Panc1 (cell line): Measurements from ENCODE around the gene PAK6. TPM values are rescaled to one million over a fixed set of nuclear protein-coding genes. Genes with fewer than 3 reads are reported as not detected.

Experiments used
- ATAC-seq: fragments of 200-7000 bp; cut with Tn5 transposase; 2 replicates; pipeline ENCODE4 v1.9.1; 2020; ENCODE audit warnings: mild to moderate bottlenecking, moderate library complexity
- BruUV-seq: library from RNA; stranded (reverse); fragments of 400-500 nt; replicated peaks from 2 replicates; lab custom pipeline; 2021; lab: Mats Ljungman, UMichigan
- CTCF ChIA-PET: fragments of 300-600 bp; sonication (Branson Sonifier 250); formaldehyde crosslinking; loops from one replicate; lab custom pipeline; 2022; ENCODE audit warnings: antibody characterized with exemption; lab: Charles Lee
- POLR2A ChIA-PET: fragments of 300-600 bp; sonication (Branson Sonifier 250); formaldehyde crosslinking; loops from one replicate; lab custom pipeline; 2022; ENCODE audit warnings: antibody characterized with exemption; lab: Charles Lee
- DNase-seq: peaks from one replicate; pipeline ENCODE4 v3.0.0-alpha.2; 2010; ENCODE audit warnings: low read depth, low spot score
- H3K27ac ChIP-seq: 2 replicates; pipeline ENCODE4 v1.5.1; 2011; ENCODE audit warnings: mild to moderate bottlenecking, low read length, inconsistent platforms
- H3K27me3 ChIP-seq: fragments of 200-500 bp; sonication (Bioruptor generic); 2 replicates; pipeline ENCODE4 v1.6.0; 2014; ENCODE audit warnings: low read length, inconsistent platforms; ENCODE audit not compliant: control insufficient read depth, insufficient read depth
- H3K36me3 ChIP-seq: fragments of 200-500 bp; sonication (Bioruptor generic); 2 replicates; pipeline ENCODE4 v1.5.1; 2014; ENCODE audit warnings: inconsistent platforms, mild to moderate bottlenecking, low read length, moderate library complexity; ENCODE audit not compliant: control insufficient read depth, insufficient read depth
- H3K4me1 ChIP-seq: 2 replicates; pipeline ENCODE4 v1.5.1; 2011; ENCODE audit warnings: inconsistent platforms, mild to moderate bottlenecking, low read length, moderate library complexity; ENCODE audit not compliant: control insufficient read depth, insufficient read depth
- H3K4me3 ChIP-seq, 2 experiments: 2 replicates each; pipeline ENCODE4 v1.5.1; 2011 to 2012; ENCODE audit warnings: low read depth in 2 of 2, low read length in 2 of 2, mild to moderate bottlenecking in 2 of 2, inconsistent platforms in 1 of 2, moderate library complexity in 1 of 2
- H3K9me3 ChIP-seq: fragments of 200-500 bp; sonication (Bioruptor generic); 2 replicates; pipeline ENCODE4 v1.5.1; 2014; ENCODE audit warnings: low read depth, mild to moderate bottlenecking, inconsistent platforms, low read length, moderate library complexity; ENCODE audit not compliant: control insufficient read depth, insufficient read depth
- CTCF ChIP-seq: fragments of 450-650 bp; IDR thresholded peaks from 2 replicates; pipeline ENCODE4 v1.5.1; 2017; ENCODE audit warnings: mild to moderate bottlenecking
- REST ChIP-seq, 2 experiments: IDR thresholded peaks; 2 replicates each; pipeline ENCODE4 v1.6.1; 2011 to 2012; ENCODE audit warnings: low read depth in 2 of 2, control low read depth in 1 of 2, low read length in 1 of 2, mild to moderate bottlenecking in 1 of 2, moderate library complexity in 1 of 2; ENCODE audit not compliant: insufficient read depth in 1 of 2
- SIN3A ChIP-seq: IDR thresholded peaks from 2 replicates; pipeline ENCODE4 v1.6.1; 2012; ENCODE audit warnings: low read depth, mild to moderate bottlenecking, low read length, moderate library complexity, borderline replicate concordance; ENCODE audit not compliant: insufficient read depth
- TCF7L2 ChIP-seq: IDR thresholded peaks from 2 replicates; pipeline ENCODE4 v1.6.1; 2011; ENCODE audit warnings: mild to moderate bottlenecking, low read depth, low read length, inconsistent platforms
- in situ Hi-C: cut with HindIII; loops from 2 replicates; pipeline ENCODE4 v1.10.0; 2016; ENCODE audit warnings: low sequenced_read_pairs, low pct_unique_long_range_greater_than_20kb
- intact Hi-C: fragments of 100-400 bp; cut with micrococcal nuclease; formaldehyde crosslinking; loops from one replicate; pipeline ENCODE4 v1.10.0; 2022; ENCODE audit not compliant: unreplicated experiment
- total RNA-seq: library from RNA; stranded (reverse); gene quantifications from one replicate; pipeline ENCODE4 v1.2.1, GENCODE V29; 2021; ENCODE audit not compliant: unreplicated experiment

Gene PAK6
- total RNA-seq, 1 experiment from 2014 or later: 6.3 TPM

- no peak overlapping the region for H3K27ac ChIP-seq
- no peak for TF ChIP-seq TCF7L2
- no peak for TF ChIP-seq SIN3A
- no peak for TF ChIP-seq CTCF
- no peak for TF ChIP-seq REST (IDR thresholded peaks at IDR 0.05; ENCODE audit: insufficient read depth in 1 of 2, low read depth in 2 of 2, low read length in 1 of 2)
- no peak overlapping the region for H3K4me3 ChIP-seq
- intact Hi-C loops: no loop called here
- ChIA-PET POLR2A (interaction anchor here (0.5 to 1.1 kb wide), 3 partner anchors 34 to 89 kb away, joined by 3 to 4 read pairs (median 4); no protein-coding TSS in a partner anchor), CTCF (interaction anchor here (0.8 to 1.2 kb wide), 2 partner anchors 9 to 228 kb away, joined by 3 to 4 read pairs; no protein-coding TSS in a partner anchor)
- no peaks in the 10 kb centered on the region for H3K9me3 ChIP-seq
- BruUV-seq: no TSS peak
- ATAC-seq: no peak
- peaks cover 13% of the 10 kb centered on the region for H3K4me1 ChIP-seq
- H3K27me3 ChIP-seq: no peaks in the 10 kb centered on the region; the same call in 1 of the 2 replicates
- in situ Hi-C loops: no loop called here
- H3K36me3 ChIP-seq: no peaks in the 10 kb centered on the region
- no peak for DNase-seq
Observed at GRCh38 chr15:40244961-40245523, 6.2 kb downstream of the PAK6 start.

DNA sequence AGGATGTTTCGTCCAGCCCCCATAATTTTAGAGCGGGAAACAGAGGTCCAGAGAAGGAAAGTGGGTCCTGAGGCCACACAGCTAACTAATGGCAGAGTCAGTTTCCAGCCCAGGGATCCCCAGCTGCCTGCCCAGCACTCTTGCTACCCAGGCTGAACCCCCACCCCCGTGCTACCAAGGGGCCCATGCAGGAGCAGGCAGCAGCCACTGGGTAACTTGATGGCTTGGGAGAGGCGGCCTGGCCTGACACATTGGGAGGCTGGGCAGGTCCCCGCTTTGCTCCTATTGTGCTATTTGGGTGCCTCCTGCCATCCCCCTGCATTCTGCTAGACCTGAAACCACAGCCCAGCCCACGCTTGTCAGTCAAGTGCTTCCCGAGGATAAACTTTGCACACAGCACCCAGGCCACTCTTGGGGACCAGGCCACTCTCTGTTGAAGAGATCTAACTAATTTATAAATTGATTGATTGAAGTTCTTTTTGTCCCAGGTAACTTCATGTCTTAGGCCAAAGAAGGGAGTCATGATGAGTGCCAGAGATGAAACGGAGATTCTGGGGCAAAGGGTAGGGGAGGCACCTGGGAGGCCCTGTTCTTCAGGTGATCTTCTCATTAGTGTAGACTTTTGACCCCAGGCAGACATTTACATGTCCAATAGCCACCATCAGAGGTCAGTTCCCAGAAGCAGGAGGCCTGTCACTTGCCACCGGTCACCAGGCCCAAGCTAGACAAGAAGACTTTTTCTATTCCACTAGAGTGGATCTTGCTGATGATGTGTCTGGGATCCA lies 7.0 kb downstream of the PAK6 start:
- Histone ChIP-seq H3K36me3 (no peaks in the 10 kb centered on the region), H3K9me3 (no peaks in the 10 kb centered on the region), H3K27me3 (no peaks in the 10 kb centered on the region; the same call in 1 of the 2 replicates), H3K27ac (no peak overlapping the region), H3K4me1 (peaks cover 13% of the 10 kb centered on the region; the same call in 1 of the 2 replicates), H3K4me3 (no peak overlapping the region)
- TF ChIP-seq REST (IDR thresholded peaks at IDR 0.05; ENCODE audit: insufficient read depth in 1 of 2, low read depth in 2 of 2, low read length in 1 of 2): no peak
- no peak for TF ChIP-seq SIN3A
- TF ChIP-seq TCF7L2: no peak
- TF ChIP-seq CTCF: no peak
- in situ Hi-C loops (no loop called here), intact Hi-C loops (no loop called here)
- no peak for DNase-seq
- ChIA-PET POLR2A (interaction anchor here (0.6 kb wide), 1 partner anchor 88 kb away, joined by 3 read pairs; no protein-coding TSS in a partner anchor), CTCF (interaction anchor here (0.8 to 1.2 kb wide), 2 partner anchors 9 to 229 kb away, joined by 3 to 4 read pairs; no protein-coding TSS in a partner anchor)
- no peak for ATAC-seq
- no TSS peak for BruUV-seq
